Testis (tissue), 3 donors: ENCODE data around the gene COMTD1. TPM values are rescaled to one million over a fixed set of nuclear protein-coding genes. Genes with fewer than 3 reads are reported as not detected.

ENCODE experiments used
- DNase-seq: peaks from one replicate; pipeline ENCODE4 v3.0.0-alpha.2; 2019
- H3K27ac ChIP-seq, 2 donors: fragments of 200-600 bp; sonication (generic); one replicate each; pipeline ENCODE4 v1.5.1; 2019
- H3K27me3 ChIP-seq: fragments of 200-600 bp; sonication (generic); one replicate; pipeline ENCODE4 v1.5.1; 2019
- H3K36me3 ChIP-seq: fragments of 200-600 bp; sonication (generic); one replicate; pipeline ENCODE4 v1.5.1; 2017; ENCODE audit warnings: low read depth; ENCODE audit errors: missing control alignments
- H3K4me1 ChIP-seq: fragments of 200-600 bp; sonication (generic); one replicate; pipeline ENCODE4 v1.5.1; 2019
- H3K4me3 ChIP-seq, 2 donors: fragments of 200-600 bp; sonication (generic); one replicate each; pipeline ENCODE4 v1.5.1; 2017 to 2019
- H3K9me3 ChIP-seq: fragments of 200-600 bp; sonication (generic); one replicate; pipeline ENCODE4 v1.5.1; 2017
- POLR2A ChIP-seq: fragments of 450-650 bp; IDR thresholded peaks from one replicate; pipeline ENCODE4 v1.6.1; 2017; ENCODE audit warnings: antibody characterized with exemption, mild to moderate bottlenecking, moderate library complexity
- WGBS, 2 donors: methylation state at CpG; one replicate each; pipeline ENCODE4 v1.1.5; 2018; 5-methylcytosine and 5-hydroxymethylcytosine counted together
- intact Hi-C: fragments of 100-400 bp; cut with DNase I; formaldehyde crosslinking; loops from one replicate; pipeline ENCODE4 v1.15.1; 2023; ENCODE audit warnings: low total_unique reads
- polyA plus RNA-seq: library from polyadenylated mRNA; stranded (reverse); fragments of 350-450 nt; fragmentation: Illumina TruSeq; extraction: RNeasy Lipid Tissue Mini Kit (QIAGEN cat#74804); gene quantifications from one replicate; pipeline ENCODE4 v1.2.3, GENCODE V29; 2014; ENCODE audit warnings: low read depth, low replicate concordance; ENCODE audit not compliant: insufficient read depth
- total RNA-seq, 2 donors: library from RNA; depleted of rRNA; stranded (reverse); fragments of >200 nt; gene quantifications; one replicate each; pipeline ENCODE4 v1.2.3, GENCODE V29; 2016
- TF ChIP-seq, protein P1 (sequence below), 3 experiments: fragments of 450-650 bp in 2 of 3; fragments of 200-600 bp in 1 of 3; sonication (generic) in 1 of 3; IDR thresholded peaks; one replicate each; pipeline ENCODE4 v1.5.1; 2016 to 2019; ENCODE audit warnings: antibody characterized with exemption in 3 of 3, mild to moderate bottlenecking in 2 of 3, moderate library complexity in 1 of 3

Gene COMTD1
- total and polyA plus RNA-seq, 3 donors from 2014 or later: 8.1 to 22.8 (median 18.8) TPM

GRCh38 chr10:75266945-75267344 is 31.2 kb upstream of the COMTD1 start:
- Histone ChIP-seq H3K27me3 (no peaks in the 10 kb centered on the region), H3K36me3 (no peaks in the 10 kb centered on the region), H3K4me1 (no peaks in the 10 kb centered on the region), H3K4me3 (no peak overlapping the region), H3K9me3 (no peaks in the 10 kb centered on the region), H3K27ac (no peak overlapping the region)
- WGBS, 2 donors: 85 to 93% methylated on average over 5 of the region's 5 CpGs
- no peak for DNase-seq
- intact Hi-C loops: no loop called here
- no peak for TF ChIP-seq POLR2A
- TF ChIP-seq, protein P1, sequence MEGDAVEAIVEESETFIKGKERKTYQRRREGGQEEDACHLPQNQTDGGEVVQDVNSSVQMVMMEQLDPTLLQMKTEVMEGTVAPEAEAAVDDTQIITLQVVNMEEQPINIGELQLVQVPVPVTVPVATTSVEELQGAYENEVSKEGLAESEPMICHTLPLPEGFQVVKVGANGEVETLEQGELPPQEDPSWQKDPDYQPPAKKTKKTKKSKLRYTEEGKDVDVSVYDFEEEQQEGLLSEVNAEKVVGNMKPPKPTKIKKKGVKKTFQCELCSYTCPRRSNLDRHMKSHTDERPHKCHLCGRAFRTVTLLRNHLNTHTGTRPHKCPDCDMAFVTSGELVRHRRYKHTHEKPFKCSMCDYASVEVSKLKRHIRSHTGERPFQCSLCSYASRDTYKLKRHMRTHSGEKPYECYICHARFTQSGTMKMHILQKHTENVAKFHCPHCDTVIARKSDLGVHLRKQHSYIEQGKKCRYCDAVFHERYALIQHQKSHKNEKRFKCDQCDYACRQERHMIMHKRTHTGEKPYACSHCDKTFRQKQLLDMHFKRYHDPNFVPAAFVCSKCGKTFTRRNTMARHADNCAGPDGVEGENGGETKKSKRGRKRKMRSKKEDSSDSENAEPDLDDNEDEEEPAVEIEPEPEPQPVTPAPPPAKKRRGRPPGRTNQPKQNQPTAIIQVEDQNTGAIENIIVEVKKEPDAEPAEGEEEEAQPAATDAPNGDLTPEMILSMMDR (IDR thresholded peaks at IDR 0.05): no peak

DNA sequence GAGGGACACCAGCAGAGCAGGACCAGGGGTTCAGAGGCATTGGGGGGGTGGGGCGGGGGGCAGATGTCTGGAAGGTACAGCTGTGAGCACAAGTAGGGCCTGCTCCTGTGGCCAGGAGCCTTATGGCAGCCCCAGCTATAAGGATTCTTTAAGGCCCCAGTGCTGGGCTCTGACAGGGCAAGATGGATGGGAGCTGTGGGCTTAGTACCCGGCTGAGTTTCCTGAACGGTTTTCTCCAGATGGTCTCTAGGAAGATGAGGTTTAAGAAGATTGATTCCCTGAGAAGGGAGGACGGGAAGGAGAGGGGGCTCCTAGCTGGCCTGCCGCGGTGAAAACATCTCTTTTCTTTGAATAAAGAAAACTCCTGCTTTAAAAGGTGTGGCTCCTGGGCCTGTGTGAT is 30.1 kb upstream of the COMTD1 start:
- H3K4me1 ChIP-seq: no peaks in the 10 kb centered on the region
- H3K4me3 ChIP-seq: no peak overlapping the region
- no peak overlapping the region for H3K27ac ChIP-seq
- H3K27me3 ChIP-seq: no peaks in the 10 kb centered on the region
- H3K9me3 ChIP-seq: no peaks in the 10 kb centered on the region
- 66 to 71% methylated on average over 5 to 6 of the region's 6 CpGs for WGBS, 2 donors
- no peaks in the 10 kb centered on the region for H3K36me3 ChIP-seq
- TF ChIP-seq, protein P1 (IDR thresholded peaks at IDR 0.05): no peak
- no peak for TF ChIP-seq POLR2A
- intact Hi-C loops: no loop called here
- DNase-seq: no peak

GRCh38 chr10:75263806-75264205 is 28.0 kb upstream of the COMTD1 start:
- Histone ChIP-seq H3K27me3 (no peaks in the 10 kb centered on the region), H3K4me1 (no peaks in the 10 kb centered on the region), H3K9me3 (no peaks in the 10 kb centered on the region), H3K36me3 (no peaks in the 10 kb centered on the region), H3K27ac (no peak overlapping the region), H3K4me3 (no peak overlapping the region)
- WGBS, 2 donors: 88 to 92% methylated on average over 1 of the region's 1 CpG
- intact Hi-C loops: no loop called here
- DNase-seq: no peak
- no peak for TF ChIP-seq POLR2A
- TF ChIP-seq, protein P1 (IDR thresholded peaks at IDR 0.05): no peak

DNA sequence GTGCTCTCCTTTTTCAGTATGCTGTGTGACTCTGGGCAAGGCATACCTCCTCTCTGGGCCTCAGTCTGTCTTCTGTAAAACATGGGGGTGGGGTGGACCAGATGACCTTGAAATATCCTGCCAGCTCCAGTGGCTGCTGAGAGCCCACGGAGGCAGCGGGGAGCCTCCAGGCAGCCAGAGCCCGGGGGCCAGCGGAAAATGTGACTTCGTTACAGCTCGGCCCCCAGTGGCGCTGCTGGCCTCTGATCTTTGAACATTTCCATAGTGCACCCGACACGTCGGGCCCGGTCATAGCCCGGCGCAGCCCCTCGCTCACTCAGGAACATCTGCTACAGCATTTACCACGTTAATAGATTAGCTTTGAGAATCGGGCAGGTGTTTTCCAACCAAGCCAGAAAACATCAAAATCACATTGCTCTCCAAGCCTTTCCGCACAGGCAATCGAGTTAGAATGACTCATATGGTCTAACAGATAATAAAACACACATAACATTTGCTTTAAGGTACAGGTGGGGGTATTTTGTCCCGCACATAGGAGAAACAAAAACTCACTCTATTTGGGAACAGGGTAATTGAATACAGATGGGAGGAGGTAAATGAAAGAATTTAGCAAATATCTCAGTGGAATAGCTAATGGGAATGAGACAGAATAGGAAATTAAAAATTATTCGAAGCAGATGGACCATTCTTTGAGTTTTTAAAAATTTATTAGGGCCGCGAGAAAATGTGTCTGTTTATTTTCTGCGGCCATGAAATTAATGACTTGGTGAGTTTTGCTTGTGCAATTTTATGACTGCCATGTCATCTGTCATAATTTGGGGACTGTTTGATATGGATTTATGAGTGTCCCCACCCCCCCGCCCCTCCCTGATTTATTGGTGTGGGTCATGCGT is 26.3 kb upstream of the COMTD1 start:
- DNase-seq: no peak
- intact Hi-C loops: no loop called here
- no peaks in the 10 kb centered on the region for H3K4me1 ChIP-seq
- no peak for TF ChIP-seq POLR2A
- TF ChIP-seq, protein P1 (IDR thresholded peaks at IDR 0.05): no peak
- H3K36me3 ChIP-seq: no peaks in the 10 kb centered on the region
- H3K9me3 ChIP-seq: no peaks in the 10 kb centered on the region
- 65 to 74% methylated on average over 23 to 25 of the region's 25 CpGs for WGBS, 2 donors
- no peak overlapping the region for H3K27ac ChIP-seq
- H3K4me3 ChIP-seq: no peak overlapping the region
- no peaks in the 10 kb centered on the region for H3K27me3 ChIP-seq

DNA sequence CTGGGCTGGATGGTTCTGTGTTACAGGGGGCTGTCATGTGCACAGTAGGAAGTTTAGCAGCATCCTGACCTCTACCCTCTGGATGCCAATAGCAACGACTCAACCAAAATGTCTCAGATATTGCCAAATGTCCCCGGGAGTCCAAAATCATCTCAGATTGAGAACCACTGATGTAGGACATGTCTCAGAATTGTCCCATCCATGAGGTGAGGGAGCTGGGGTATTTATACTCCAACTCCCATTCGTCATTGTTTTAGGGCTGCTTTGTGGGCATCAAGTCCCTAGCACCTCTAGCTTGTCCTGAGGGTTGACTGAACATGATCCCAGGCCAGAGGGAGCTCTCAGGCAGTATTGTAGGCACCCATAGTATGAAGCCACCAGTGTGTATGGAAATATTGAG is 25.2 kb upstream of the COMTD1 start:
- Histone ChIP-seq H3K9me3 (no peaks in the 10 kb centered on the region), H3K27ac (no peak overlapping the region), H3K36me3 (no peaks in the 10 kb centered on the region), H3K4me3 (no peak overlapping the region), H3K4me1 (no peaks in the 10 kb centered on the region), H3K27me3 (no peaks in the 10 kb centered on the region)
- intact Hi-C loops: no loop called here
- TF ChIP-seq, protein P1 (IDR thresholded peaks at IDR 0.05): no peak
- TF ChIP-seq POLR2A: no peak
- 89 to 97% methylated on average over 3 of the region's 3 CpGs for WGBS, 2 donors
- DNase-seq: no peak
